AG09319 (cell line): ENCODE data around the gene ZNF564.

ENCODE experiments used
- DNase-seq: peaks from one replicate; pipeline ENCODE4 v3.0.0-alpha.2; 2010; ENCODE audit warnings: low read depth; ENCODE audit errors: extremely low read depth
- CTCF ChIP-seq: IDR thresholded peaks from 2 replicates; pipeline ENCODE4 v1.5.1; 2011; ENCODE audit warnings: low read depth, mild to moderate bottlenecking, inconsistent platforms, low read length, moderate library complexity

The ZNF564 gene

GRCh38 chr19:12484011-12484370, 67.3 kb downstream of the ZNF564 start:
- no peak for TF ChIP-seq CTCF
- no peak for DNase-seq

DNA sequence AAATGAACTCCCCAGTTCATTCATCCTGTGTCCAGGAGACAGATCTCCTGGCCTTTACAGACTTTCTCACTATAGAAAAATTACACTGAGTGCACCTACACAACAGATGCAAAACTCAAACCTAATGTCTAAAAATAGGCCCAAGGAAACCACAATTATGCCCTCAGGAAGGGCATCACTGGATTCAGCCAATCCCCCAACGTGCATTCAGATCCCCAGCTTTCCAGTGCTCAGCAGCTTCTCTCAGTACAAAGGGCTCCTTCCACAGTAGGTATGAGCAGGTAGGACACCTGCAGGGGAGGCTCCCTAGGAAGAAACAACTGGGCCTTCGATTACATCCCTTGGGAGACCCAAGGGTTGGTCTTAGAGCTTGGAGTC, 68.8 kb downstream of the ZNF564 start:
- TF ChIP-seq CTCF, result no peak
- no peak for DNase-seq

- DNase-seq, result no peak
- TF ChIP-seq CTCF, result no peak
Observed at GRCh38 chr19:12481781-12482508, 69.3 kb downstream of the ZNF564 start.

DNA sequence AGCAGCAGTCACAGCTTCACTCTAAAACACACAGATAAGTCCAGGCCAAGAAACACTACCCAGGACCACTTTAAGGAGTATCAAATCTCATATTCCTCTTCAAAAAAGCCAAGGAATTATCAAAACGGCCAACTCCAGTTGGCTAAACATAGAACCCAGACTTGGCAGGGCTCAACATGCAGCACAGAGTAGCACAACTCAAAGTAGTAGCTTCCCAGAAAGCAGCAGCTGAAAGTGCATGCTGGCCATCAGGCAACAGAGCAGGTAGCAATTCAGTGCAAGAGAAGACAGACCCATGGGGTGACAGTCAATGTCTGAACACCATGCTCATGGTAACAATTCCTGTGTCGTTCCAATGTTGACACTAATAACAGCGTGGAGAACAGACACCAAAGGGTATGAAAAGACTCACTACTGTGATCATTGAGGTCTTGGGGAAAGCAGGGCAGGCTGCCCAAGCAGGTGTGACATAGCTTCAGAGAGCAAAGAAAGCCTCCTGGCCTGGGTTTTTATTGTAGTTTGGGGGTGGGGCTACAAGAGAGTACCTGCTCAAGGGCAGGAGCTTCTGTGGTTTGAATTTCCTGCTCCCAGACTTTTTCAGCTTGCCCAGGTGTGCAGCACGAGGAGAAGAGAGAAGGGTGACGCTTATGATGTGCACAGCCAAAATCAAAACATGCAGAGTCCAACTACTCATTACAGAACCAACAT, 72.9 kb downstream of the ZNF564 start:
- TF ChIP-seq CTCF, result no peak
- DNase-seq, result no peak
